Colonic mucosa (tissue), 4 donors: ENCODE measurements around the gene GMDS. TPM values are rescaled to one million over a fixed set of nuclear protein-coding genes. Genes with fewer than 3 reads are reported as not detected.

ENCODE experiments used
- DNase-seq: peaks from one replicate; pipeline ENCODE4 v3.0.0-alpha.2; 2020
- H3K27ac ChIP-seq: fragments of 200-600 bp; one replicate; pipeline ENCODE4 v1.8.0; 2021
- H3K27me3 ChIP-seq: fragments of 200-600 bp; one replicate; pipeline ENCODE4 v1.8.0; 2021
- H3K36me3 ChIP-seq: fragments of 200-600 bp; one replicate; pipeline ENCODE4 v1.8.0; 2021
- H3K4me1 ChIP-seq: fragments of 200-600 bp; one replicate; pipeline ENCODE4 v1.8.0; 2021; ENCODE audit warnings: mild to moderate bottlenecking
- H3K4me3 ChIP-seq: fragments of 200-600 bp; one replicate; pipeline ENCODE4 v1.8.0; 2021
- H3K9ac ChIP-seq, 2 donors: one replicate each; pipeline ENCODE4 v1.7.0; 2013; ENCODE audit warnings: control low read depth in 2 of 2, low read depth in 2 of 2, low read length in 2 of 2
- H3K9me3 ChIP-seq: fragments of 200-600 bp; one replicate; pipeline ENCODE4 v1.8.0; 2021
- CTCF ChIP-seq: fragments of 200-600 bp; IDR thresholded peaks from one replicate; pipeline ENCODE4 v1.8.0; 2022; ENCODE audit warnings: antibody characterized with exemption, mild to moderate bottlenecking
- intact Hi-C: fragments of 100-400 bp; cut with DNase I; formaldehyde crosslinking; loops from one replicate; pipeline ENCODE4 v1.14.1; 2022
- total RNA-seq, 2 donors: library from RNA; stranded (reverse); fragmentation: NEBNext Ultra II Directional in 1 of 2; extraction: Animal tissue kit (Norgen Biotek cat#: 25700) in 1 of 2; gene quantifications; one replicate each; pipeline ENCODE4 v1.2.1, GENCODE V29; 2021
- donor health status: healthy.
- donor health status: DM: no; HTN: no; CAD: no.
- donor health status: DM: no; HTN: no; CAD: no.

GMDS gene
- total RNA-seq, 2 donors from 2014 or later = 247 to 272 TPM

DNA sequence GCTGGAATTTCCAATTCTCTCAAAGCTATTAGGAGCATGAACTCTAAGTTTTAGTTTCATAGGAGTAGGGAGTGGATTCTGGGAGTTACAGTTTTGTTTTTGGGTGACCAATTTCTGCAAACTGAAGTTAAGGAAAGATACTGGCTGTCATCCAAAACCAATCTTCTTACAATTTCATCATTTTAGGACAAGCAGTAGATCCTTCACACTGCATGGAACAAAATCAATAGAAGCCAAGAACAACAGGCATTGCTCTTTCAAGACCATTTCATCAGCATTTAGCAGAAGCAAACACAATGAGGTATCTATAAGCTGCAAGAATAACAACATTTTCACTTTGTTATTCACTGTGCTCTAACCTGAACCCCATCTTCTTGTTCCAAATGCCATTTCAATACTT lies 173.0 kb downstream of the GMDS start:
- Histone ChIP-seq H3K4me1 (no peaks in the 10 kb centered on the region), H3K9ac (no peak overlapping the region)

GRCh38 chr6:2063547-2063946 lies 181.9 kb downstream of the GMDS start:
- Histone ChIP-seq H3K36me3 (no peaks in the 10 kb centered on the region), H3K9ac (no peak overlapping the region), H3K27ac (no peak overlapping the region), H3K4me3 (no peak overlapping the region), H3K27me3 (no peaks in the 10 kb centered on the region), H3K4me1 (no peaks in the 10 kb centered on the region), H3K9me3 (no peaks in the 10 kb centered on the region)
- intact Hi-C loops = no loop called here
- TF ChIP-seq CTCF = no peak
- DNase-seq = no peak

More for the DNA sequence above, 173.0 kb downstream of the GMDS start:
- no peak for DNase-seq
- Histone ChIP-seq H3K4me3 (no peak overlapping the region), H3K27me3 (no peaks in the 10 kb centered on the region), H3K9me3 (no peaks in the 10 kb centered on the region), H3K36me3 (no peaks in the 10 kb centered on the region), H3K27ac (no peak overlapping the region)
- intact Hi-C loops = no loop called here
- no peak for TF ChIP-seq CTCF

GRCh38 chr6:2061880-2062279 lies 183.5 kb downstream of the GMDS start:
- H3K4me1 ChIP-seq = no peaks in the 10 kb centered on the region

GRCh38 chr6:2055911-2056310 lies 189.5 kb downstream of the GMDS start:
- no peaks in the 10 kb centered on the region for H3K36me3 ChIP-seq
- no peak for TF ChIP-seq CTCF
- no peak for DNase-seq
- no peaks in the 10 kb centered on the region for H3K27me3 ChIP-seq
- H3K27ac ChIP-seq = no peak overlapping the region
- H3K4me1 ChIP-seq = no peaks in the 10 kb centered on the region
- intact Hi-C loops = no loop called here
- no peak overlapping the region for H3K4me3 ChIP-seq
- H3K9me3 ChIP-seq = no peaks in the 10 kb centered on the region
- no peak overlapping the region for H3K9ac ChIP-seq

More at GRCh38 chr6:2061880-2062279, 183.5 kb downstream of the GMDS start:
- no peak for TF ChIP-seq CTCF
- H3K36me3 ChIP-seq = no peaks in the 10 kb centered on the region
- no peak overlapping the region for H3K27ac ChIP-seq
- no peaks in the 10 kb centered on the region for H3K9me3 ChIP-seq
- no peak overlapping the region for H3K4me3 ChIP-seq
- H3K9ac ChIP-seq = no peak overlapping the region
- no peak for DNase-seq
- intact Hi-C loops = no loop called here
- no peaks in the 10 kb centered on the region for H3K27me3 ChIP-seq

DNA sequence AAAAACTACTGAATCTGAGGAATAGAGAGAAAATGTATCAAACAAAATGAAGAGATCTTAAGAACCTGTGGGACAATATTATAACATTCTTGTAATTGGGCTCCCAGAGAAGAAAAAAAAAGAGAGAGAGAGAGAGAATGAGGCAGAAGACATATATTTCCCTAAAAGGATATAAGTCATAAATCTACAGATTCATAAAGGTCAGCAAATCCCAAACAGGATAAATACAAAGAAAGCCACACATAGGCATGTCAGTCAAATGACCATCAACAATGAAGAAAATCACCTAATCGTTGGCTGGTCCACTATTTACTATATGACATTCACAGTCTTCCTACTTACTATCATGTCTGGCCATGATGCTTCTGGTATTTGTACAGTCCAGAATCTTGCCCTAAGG lies 190.3 kb downstream of the GMDS start:
- Histone ChIP-seq H3K9ac (no peak overlapping the region), H3K27ac (no peak overlapping the region), H3K27me3 (no peaks in the 10 kb centered on the region), H3K4me1 (no peaks in the 10 kb centered on the region), H3K36me3 (no peaks in the 10 kb centered on the region), H3K4me3 (no peak overlapping the region), H3K9me3 (no peaks in the 10 kb centered on the region)
- no peak for TF ChIP-seq CTCF
- no peak for DNase-seq
- intact Hi-C loops = no loop called here
